IMR-90 (cell line): ENCODE measurements around the gene RBM39. TPM values are rescaled to one million over a fixed set of nuclear protein-coding genes. Genes with fewer than 3 reads are reported as not detected.

Experiments used
- ATAC-seq: fragments of 200-7000 bp; cut with Tn5 transposase; 2 replicates; pipeline ENCODE4 v1.9.1; 2020; ENCODE audit warnings: low read depth, mild to moderate bottlenecking, moderate library complexity
- BruUV-seq: library from RNA; stranded (reverse); fragments of 400-500 nt; replicated peaks from 2 replicates; lab custom pipeline; 2021; lab: Mats Ljungman, UMichigan
- CTCF ChIA-PET: fragments of 300-600 bp; formaldehyde crosslinking; extraction: SDS; loops from one replicate; lab custom pipeline; 2021; ENCODE audit warnings: antibody characterized with exemption; lab: Yijun Ruan, JAX
- POLR2A ChIA-PET: fragments of 300-600 bp; sonication (Branson Sonifier 250); formaldehyde crosslinking; loops from one replicate; lab custom pipeline; 2022; ENCODE audit warnings: antibody characterized with exemption; ENCODE audit not compliant: unreplicated experiment; lab: Charles Lee
- DNase-seq: peaks from one replicate; pipeline ENCODE4 v3.0.0; 2013
- H2AFZ ChIP-seq: replicated peaks from 2 replicates; pipeline ENCODE3; 2013; ENCODE audit warnings: low read length, mild to moderate bottlenecking; ENCODE audit not compliant: poor library complexity
- H2AK5ac ChIP-seq: 2 replicates; pipeline ENCODE4 v1.6.1; 2013; ENCODE audit warnings: low read depth, low read length, inconsistent platforms
- H2AK9ac ChIP-seq: replicated peaks from 2 replicates; pipeline ENCODE3; 2013; ENCODE audit warnings: mild to moderate bottlenecking, low read depth, low read length, moderate library complexity; ENCODE audit not compliant: poor library complexity
- H2BK120ac ChIP-seq: 2 replicates; pipeline ENCODE4 v1.6.1; 2013; ENCODE audit warnings: low read depth, low read length, inconsistent platforms
- H2BK15ac ChIP-seq: 3 replicates; pipeline ENCODE4 v1.6.1; 2013; ENCODE audit warnings: low read depth, low read length, inconsistent platforms
- H2BK20ac ChIP-seq: 2 replicates; pipeline ENCODE4 v1.6.1; 2013; ENCODE audit warnings: low read depth, mild to moderate bottlenecking, inconsistent platforms, low read length, moderate library complexity
- H2BK5ac ChIP-seq: 2 replicates; pipeline ENCODE4 v1.6.1; 2013; ENCODE audit warnings: mild to moderate bottlenecking, low read depth, low read length, inconsistent platforms; ENCODE audit not compliant: poor library complexity, severe bottlenecking
- H3K14ac ChIP-seq: replicated peaks from 2 replicates; pipeline ENCODE4 v1.6.1; 2013; ENCODE audit warnings: low read depth, low read length, inconsistent platforms
- H3K18ac ChIP-seq: 2 replicates; pipeline ENCODE4 v1.6.1; 2013; ENCODE audit warnings: low read depth, low read length, control low read depth
- H3K23ac ChIP-seq: 2 replicates; pipeline ENCODE4 v1.6.1; 2013; ENCODE audit warnings: low read depth, low read length, inconsistent platforms
- H3K27ac ChIP-seq: 2 replicates; pipeline ENCODE4 v1.5.1; 2013; ENCODE audit warnings: mild to moderate bottlenecking, control low read depth, low read length; ENCODE audit not compliant: insufficient read depth
- H3K27me3 ChIP-seq: 2 replicates; pipeline ENCODE4 v1.6.1; 2013; ENCODE audit warnings: low read length; ENCODE audit not compliant: control insufficient read depth, insufficient read depth
- H3K36me3 ChIP-seq: 2 replicates; pipeline ENCODE4 v1.6.1; 2013; ENCODE audit warnings: low read length, mixed read lengths; ENCODE audit not compliant: control insufficient read depth, insufficient read depth
- H3K4ac ChIP-seq: 2 replicates; pipeline ENCODE4 v1.6.1; 2013; ENCODE audit warnings: low read depth, low read length, inconsistent platforms
- H3K4me1 ChIP-seq: 2 replicates; pipeline ENCODE4 v1.6.1; 2013; ENCODE audit warnings: low read length, mixed read lengths; ENCODE audit not compliant: control insufficient read depth, insufficient read depth
- H3K4me2 ChIP-seq: 2 replicates; pipeline ENCODE4 v1.6.1; 2013; ENCODE audit warnings: low read depth, mild to moderate bottlenecking, control low read depth, low read length, moderate library complexity
- H3K4me3 ChIP-seq: 2 replicates; pipeline ENCODE4 v1.5.1; 2013; ENCODE audit warnings: low read depth, mild to moderate bottlenecking, control low read depth, low read length, moderate library complexity; ENCODE audit not compliant: insufficient read depth
- H3K56ac ChIP-seq: 2 replicates; pipeline ENCODE4 v1.6.1; 2013; ENCODE audit warnings: low read length, inconsistent platforms; ENCODE audit not compliant: insufficient read depth; ENCODE audit errors: extremely low read depth
- H3K79me1 ChIP-seq, 2 experiments: 2 replicates each; pipeline ENCODE4 v1.6.1; 2013; ENCODE audit warnings: low read length in 2 of 2, inconsistent platforms in 1 of 2, low read depth in 1 of 2
- H3K9ac ChIP-seq: 2 replicates; pipeline ENCODE4 v1.6.1; 2013; ENCODE audit warnings: low read depth, low read length, control low read depth
- H3K9me1 ChIP-seq: 2 replicates; pipeline ENCODE4 v1.6.1; 2013; ENCODE audit warnings: low read length, inconsistent platforms; ENCODE audit not compliant: insufficient read depth
- H3K9me3 ChIP-seq: 2 replicates; pipeline ENCODE4 v1.6.1; 2013; ENCODE audit warnings: low read length; ENCODE audit not compliant: control insufficient read depth, insufficient read depth
- H4K20me1 ChIP-seq: 2 replicates; pipeline ENCODE4 v1.6.1; 2013; ENCODE audit warnings: low read length, inconsistent platforms; ENCODE audit not compliant: insufficient read depth
- H4K5ac ChIP-seq: 2 replicates; pipeline ENCODE4 v1.6.1; 2013; ENCODE audit warnings: mild to moderate bottlenecking, low read depth, low read length, control low read depth
- H4K8ac ChIP-seq, 2 experiments: 2 replicates each; pipeline ENCODE4 v1.6.1; 2013; ENCODE audit warnings: low read depth in 2 of 2, low read length in 2 of 2, control low read depth in 1 of 2, inconsistent platforms in 1 of 2
- H4K91ac ChIP-seq: 2 replicates; pipeline ENCODE4 v1.6.1; 2013; ENCODE audit warnings: low read depth, low read length, inconsistent platforms; ENCODE audit not compliant: insufficient read depth
- BHLHE40 ChIP-seq: fragments of 150-350 bp; IDR thresholded peaks from 2 replicates; pipeline ENCODE4 v1.6.1; 2016; ENCODE audit warnings: mild to moderate bottlenecking, low read depth, low read length
- CEBPB ChIP-seq: IDR thresholded peaks from 2 replicates; pipeline ENCODE4 v1.6.1; 2012; ENCODE audit warnings: low read depth, low read length, improper control_type of control experiment
- CHD1 ChIP-seq: IDR thresholded peaks from 2 replicates; pipeline ENCODE4 v1.6.1; 2012; ENCODE audit warnings: low read depth, low read length, improper control_type of control experiment
- ELK1 ChIP-seq: fragments of 150-350 bp; IDR thresholded peaks from 2 replicates; pipeline ENCODE4 v1.6.1; 2016; ENCODE audit warnings: low read depth, mild to moderate bottlenecking, low read length, moderate library complexity, borderline replicate concordance
- FOS ChIP-seq: fragments of 150-350 bp; IDR thresholded peaks from 2 replicates; pipeline ENCODE4 v1.6.1; 2016; ENCODE audit warnings: low read depth, low read length
- MAFK ChIP-seq: IDR thresholded peaks from 2 replicates; pipeline ENCODE4 v1.6.1; 2012; ENCODE audit warnings: low read depth, low read length, improper control_type of control experiment
- MAZ ChIP-seq: IDR thresholded peaks from 2 replicates; pipeline ENCODE4 v1.6.1; 2012; ENCODE audit warnings: low read depth, mild to moderate bottlenecking, low read length, improper control_type of control experiment, moderate library complexity, borderline replicate concordance
- MXI1 ChIP-seq: IDR thresholded peaks from 2 replicates; pipeline ENCODE4 v1.6.1; 2012; ENCODE audit warnings: low read depth, mild to moderate bottlenecking, low read length, moderate library complexity, borderline replicate concordance
- NFE2L2 ChIP-seq: fragments of 150-350 bp; IDR thresholded peaks from 2 replicates; pipeline ENCODE4 v1.6.1; 2016; ENCODE audit warnings: low read depth, mild to moderate bottlenecking, low read length
- POLR2A ChIP-seq: IDR thresholded peaks from 2 replicates; pipeline ENCODE4 v1.6.1; 2012; ENCODE audit warnings: mild to moderate bottlenecking, low read depth, low read length
- RAD21 ChIP-seq: IDR thresholded peaks from 2 replicates; pipeline ENCODE4 v1.6.1; 2012; ENCODE audit warnings: low read length, improper control_type of control experiment
- SMC3 ChIP-seq: fragments of 150-350 bp; IDR thresholded peaks from 2 replicates; pipeline ENCODE4 v1.6.1; 2016; ENCODE audit warnings: low read depth, mild to moderate bottlenecking, antibody characterized with exemption, low read length, moderate library complexity
- USF2 ChIP-seq: fragments of 150-350 bp; IDR thresholded peaks from 2 replicates; pipeline ENCODE4 v1.6.1; 2017; ENCODE audit warnings: mild to moderate bottlenecking, antibody characterized with exemption, low read length, low read depth
- WGBS, 2 experiments: methylation state at CpG; one replicate each; pipeline versions ENCODE4 v1.1.5 to v1.1.7; 2013; ENCODE audit warnings: missing lambda C conversion rate in 2 of 2; ENCODE audit not compliant: insufficient read length in 1 of 2; ENCODE audit errors: extremely low coverage in 2 of 2; 5-methylcytosine and 5-hydroxymethylcytosine counted together
- dilution Hi-C: fragments of 300-500 bp; cut with HindIII; formaldehyde crosslinking; loops from one replicate; pipeline ENCODE4 v1.14.3; 2018; ENCODE audit warnings: low sequenced_read_pairs; ENCODE audit not compliant: unreplicated experiment
- in situ Hi-C: fragments of 300-500 bp; cut with MboI; formaldehyde crosslinking; loops from 3 replicates; pipeline ENCODE4 v1.14.3; 2019; ENCODE audit warnings: low sequenced_read_pairs, inconsistent platforms, mixed read lengths
- intact Hi-C: fragments of 100-400 bp; cut with micrococcal nuclease; formaldehyde crosslinking; loops from 2 replicates; pipeline ENCODE4 v1.10.0; 2022
- polyA plus RNA-seq, 3 experiments: library from polyadenylated mRNA; depleted of rRNA; stranded (reverse); fragments of >200 nt; gene quantifications; 2 replicates each; pipeline ENCODE4 v1.2.3, GENCODE V29; 2012; ENCODE audit warnings: low replicate concordance in 1 of 3
- total RNA-seq: library from RNA; depleted of rRNA; stranded (reverse); fragments of >200 nt; gene quantifications from 2 replicates; pipeline ENCODE4 v1.2.3, GENCODE V29; 2012
- TF ChIP-seq, protein P1 (sequence below): conservative IDR thresholded peaks from 2 replicates; pipeline ENCODE4 v1.5.1; 2012; ENCODE audit warnings: mild to moderate bottlenecking, low read depth, low read length, improper control_type of control experiment

The RBM39 gene
- total and polyA plus RNA-seq, 2 of the 4 experiments (the other 2 are of a cell fraction), result 106 to 166 TPM

DNA sequence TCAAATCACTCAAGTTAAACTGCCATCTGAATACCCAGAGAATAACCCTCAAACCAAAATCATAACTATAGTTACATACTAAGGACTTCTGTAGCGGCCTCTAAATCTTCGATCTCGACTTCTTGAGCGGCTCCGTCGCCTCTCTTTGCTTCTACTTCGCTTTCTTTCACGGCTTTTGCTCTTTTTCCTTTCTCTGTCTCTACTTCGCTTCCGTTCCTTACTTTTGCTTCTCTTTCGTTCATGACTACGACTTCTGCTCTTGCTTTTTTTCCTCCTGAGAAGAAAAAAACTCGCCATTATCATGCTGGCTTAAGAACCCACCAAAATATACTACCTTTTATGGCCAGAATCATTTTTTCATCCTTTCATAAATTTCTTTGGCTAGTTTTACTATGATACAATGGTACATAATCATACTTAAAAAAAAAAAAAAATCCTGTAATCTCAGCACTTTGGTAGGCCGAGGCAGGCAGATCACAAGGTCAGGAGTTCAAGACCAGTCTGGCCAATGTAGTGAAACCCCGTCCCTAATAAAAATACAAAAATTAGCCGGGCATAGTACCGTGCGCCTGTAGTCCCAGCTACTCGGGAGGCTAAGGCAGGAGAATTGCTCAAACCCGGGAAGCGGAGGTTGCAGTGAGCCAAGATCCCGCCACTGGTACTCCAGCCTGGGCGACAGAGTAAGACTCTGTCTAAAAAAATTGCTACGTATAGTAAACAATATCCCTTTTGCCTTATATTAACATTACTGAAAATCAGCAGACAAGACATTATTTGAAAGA is 10.0 kb downstream of the RBM39 start:
- H2AK5ac ChIP-seq, result no peak overlapping the region
- DNase-seq (no peak), ATAC-seq (no peak)
- H3K4me2 ChIP-seq, result no peak overlapping the region
- BruUV-seq, result no TSS peak
- in situ Hi-C loops, result no loop called here
- no peak overlapping the region for H3K23ac ChIP-seq
- H2BK15ac ChIP-seq, result no peak overlapping the region
- no peak overlapping the region for H3K4me3 ChIP-seq
- no peak overlapping the region for H2BK20ac ChIP-seq
- H3K18ac ChIP-seq, result no peak overlapping the region
- H3K27ac ChIP-seq, result no peak overlapping the region
- no peak overlapping the region for H3K9ac ChIP-seq
- dilution Hi-C loops, result no loop called here
- H4K8ac ChIP-seq, result no peak overlapping the region
- H4K91ac ChIP-seq, result no peak overlapping the region
- no peak overlapping the region for H2AFZ ChIP-seq
- H3K14ac ChIP-seq, result no peak overlapping the region
- H3K4ac ChIP-seq, result no peak overlapping the region
- no peak overlapping the region for H3K56ac ChIP-seq
- H3K27me3 ChIP-seq, result no peaks in the 10 kb centered on the region
- no peak overlapping the region for H2AK9ac ChIP-seq
- no peak overlapping the region for H2BK120ac ChIP-seq
- H3K9me3 ChIP-seq, result no peaks in the 10 kb centered on the region
- H3K4me1 ChIP-seq, result 0 out of 2 replicates have a peak, but pooled peaks cover 2% of the 10 kb centered on the region
- H4K5ac ChIP-seq, result no peak overlapping the region
- H3K79me1 ChIP-seq, result peaks cover 0 to 33% of the 10 kb centered on the region in 2 experiments; a peak in 3 of 4 replicates
- peaks cover 68% of the 10 kb centered on the region for H3K36me3 ChIP-seq
- intact Hi-C loops, result no loop called here
- H4K20me1 ChIP-seq, result peaks cover 96% of the 10 kb centered on the region
- no peaks in the 10 kb centered on the region; the same call in 1 of the 2 replicates for H3K9me1 ChIP-seq
- POLR2A ChIA-PET, result interaction anchor here (0.6 kb wide), 1 partner anchor 10 kb away, joined by 3 read pairs; the partner anchor contains the start of gene RBM39
- no peak overlapping the region for H2BK5ac ChIP-seq
- CTCF ChIA-PET, result no interaction called here
- TF ChIP-seq CHD1, result no peak
- no peak for TF ChIP-seq POLR2A
- no peak for TF ChIP-seq RAD21
- TF ChIP-seq MAFK, result no peak
- TF ChIP-seq ELK1, result no peak
- TF ChIP-seq BHLHE40, result no peak
- no peak for TF ChIP-seq FOS
- no peak for TF ChIP-seq NFE2L2
- no peak for TF ChIP-seq MAZ
- no peak for TF ChIP-seq CEBPB
- no peak for TF ChIP-seq USF2
- TF ChIP-seq MXI1, result no peak
- no peak for TF ChIP-seq SMC3
- TF ChIP-seq, protein P1, sequence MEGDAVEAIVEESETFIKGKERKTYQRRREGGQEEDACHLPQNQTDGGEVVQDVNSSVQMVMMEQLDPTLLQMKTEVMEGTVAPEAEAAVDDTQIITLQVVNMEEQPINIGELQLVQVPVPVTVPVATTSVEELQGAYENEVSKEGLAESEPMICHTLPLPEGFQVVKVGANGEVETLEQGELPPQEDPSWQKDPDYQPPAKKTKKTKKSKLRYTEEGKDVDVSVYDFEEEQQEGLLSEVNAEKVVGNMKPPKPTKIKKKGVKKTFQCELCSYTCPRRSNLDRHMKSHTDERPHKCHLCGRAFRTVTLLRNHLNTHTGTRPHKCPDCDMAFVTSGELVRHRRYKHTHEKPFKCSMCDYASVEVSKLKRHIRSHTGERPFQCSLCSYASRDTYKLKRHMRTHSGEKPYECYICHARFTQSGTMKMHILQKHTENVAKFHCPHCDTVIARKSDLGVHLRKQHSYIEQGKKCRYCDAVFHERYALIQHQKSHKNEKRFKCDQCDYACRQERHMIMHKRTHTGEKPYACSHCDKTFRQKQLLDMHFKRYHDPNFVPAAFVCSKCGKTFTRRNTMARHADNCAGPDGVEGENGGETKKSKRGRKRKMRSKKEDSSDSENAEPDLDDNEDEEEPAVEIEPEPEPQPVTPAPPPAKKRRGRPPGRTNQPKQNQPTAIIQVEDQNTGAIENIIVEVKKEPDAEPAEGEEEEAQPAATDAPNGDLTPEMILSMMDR, result no peak
- 91% methylated on average over 13 of the region's 24 CpGs; no CpG with 5 or more reads in 1 of the 2 experiments for WGBS, 2 experiments
